Measurements from ENCODE around the gene CLEC4G.
A peak's percentile ranks its signal among the peaks of the same experiment; 100 is the strongest.

The CLEC4G gene

GRCh38 chr19:7682175-7682855, 49.6 kb downstream of the CLEC4G start:
- H3K4me3 ChIP-seq (ENCODE audit: low read depth, low read length): peak overlapping the region; percentile 99
- no peak for TF ChIP-seq CTCF (IDR thresholded peaks at IDR 0.05; ENCODE audit: low read depth, low read length)

- H3K4me3 ChIP-seq (ENCODE audit: low read depth, low read length): peak overlapping the region; percentile 99
- peak; percentile 51 for TF ChIP-seq CTCF (IDR thresholded peaks at IDR 0.05; ENCODE audit: low read depth, low read length)
These were observed 50.4 kb downstream of the CLEC4G start for GRCh38 chr19:7681340-7682174.

- TF ChIP-seq CTCF (IDR thresholded peaks at IDR 0.05; ENCODE audit: low read depth, low read length): peak; percentile 54
- H3K4me3 ChIP-seq (ENCODE audit: low read depth, low read length): peak within 1 kb of the TSS; percentile 99
These were observed 51.1 kb downstream of the CLEC4G start, which contains the start of gene TRAPPC5 for GRCh38 chr19:7680606-7681339. Gene TRAPPC5, plus strand, starts transcription at chr19:7680833. Its CDS starts 1,421 bp downstream, at chr19:7682254.

GRCh38 chr19:7679771-7680605, 51.9 kb downstream of the CLEC4G start:
- peak overlapping the region; percentile 99 for H3K4me3 ChIP-seq (ENCODE audit: low read depth, low read length)
- no peak for TF ChIP-seq CTCF (IDR thresholded peaks at IDR 0.05; ENCODE audit: low read depth, low read length)

- no peak for TF ChIP-seq CTCF (IDR thresholded peaks at IDR 0.05; ENCODE audit: low read depth, low read length)
- no peak overlapping the region for H3K4me3 ChIP-seq (ENCODE audit: low read depth, low read length)
These were observed 52.7 kb downstream of the CLEC4G start for GRCh38 chr19:7678971-7679751.
